Measurements from ENCODE around the gene TMEM182.
A peak's percentile ranks its signal among the peaks of the same experiment; 100 is the strongest.

The TMEM182 gene

GRCh38 chr2:102768253-102768652 lies 6.4 kb downstream of the TMEM182 start:
- DNase-seq: no peak

GRCh38 chr2:102768892-102769291 lies 7.1 kb downstream of the TMEM182 start:
- DNase-seq: no peak

- DNase-seq: peak; percentile 43
Measured at GRCh38 chr2:102770506-102770905, 8.7 kb downstream of the TMEM182 start.

GRCh38 chr2:102771114-102771513 lies 9.3 kb downstream of the TMEM182 start:
- DNase-seq: peak; percentile 17

- DNase-seq: no peak
Measured at GRCh38 chr2:102772659-102773058, 10.8 kb downstream of the TMEM182 start.

- DNase-seq: no peak
Measured at GRCh38 chr2:102773149-102773705, 11.4 kb downstream of the TMEM182 start.

- DNase-seq: no peak
Measured at GRCh38 chr2:102778260-102778659, 16.4 kb downstream of the TMEM182 start.

GRCh38 chr2:102780467-102780866 lies 18.6 kb downstream of the TMEM182 start:
- no peak for DNase-seq

- no peak for DNase-seq
Measured at GRCh38 chr2:102782187-102782586, 20.4 kb downstream of the TMEM182 start.

- no peak for DNase-seq
Measured at GRCh38 chr2:102782933-102783332, 21.1 kb downstream of the TMEM182 start.

GRCh38 chr2:102783506-102784183 lies 21.8 kb downstream of the TMEM182 start:
- no peak for DNase-seq

- DNase-seq: no peak
Measured at GRCh38 chr2:102784940-102785339, 23.1 kb downstream of the TMEM182 start.

GRCh38 chr2:102788216-102788884 lies 26.5 kb downstream of the TMEM182 start:
- DNase-seq: no peak

- DNase-seq: no peak
Measured at GRCh38 chr2:102788885-102789260, 27.0 kb downstream of the TMEM182 start.

- no peak for DNase-seq
Measured at GRCh38 chr2:102789349-102790090, 27.7 kb downstream of the TMEM182 start.

- DNase-seq: no peak
Measured at GRCh38 chr2:102790091-102790455, 28.2 kb downstream of the TMEM182 start.

GRCh38 chr2:102792568-102793208 lies 30.9 kb downstream of the TMEM182 start:
- peak; percentile 4 for DNase-seq

- DNase-seq: no peak
Measured at GRCh38 chr2:102795641-102796040, 33.8 kb downstream of the TMEM182 start.

- DNase-seq: no peak
Measured at GRCh38 chr2:102796337-102796736, 34.5 kb downstream of the TMEM182 start.

- DNase-seq: no peak
Measured at GRCh38 chr2:102797486-102797885, 35.7 kb downstream of the TMEM182 start.

GRCh38 chr2:102798181-102798580 lies 36.4 kb downstream of the TMEM182 start:
- DNase-seq: no peak

- peak; percentile 2 for DNase-seq
Measured at GRCh38 chr2:102801098-102801718, 39.4 kb downstream of the TMEM182 start.
